Activated naive CD4-positive, alpha-beta T cell treated with anti-CD3 and anti-CD28 coated beads, Interleukin-2, amount 50 U/mL, for 24 hours (primary cell): ENCODE data around the gene SCUBE3.

ENCODE experiments used
- H3K27ac Mint-ChIP-seq: one replicate; pipeline ENCODE4 v1.8.0; 2021; ENCODE audit warnings: mild to moderate bottlenecking, mixed read lengths
- H3K27me3 Mint-ChIP-seq: one replicate; pipeline ENCODE4 v1.8.0; 2021; ENCODE audit warnings: mixed read lengths
- H3K36me3 Mint-ChIP-seq: one replicate; pipeline ENCODE4 v1.8.0; 2021; ENCODE audit warnings: mixed read lengths
- H3K4me1 Mint-ChIP-seq: one replicate; pipeline ENCODE4 v1.8.0; 2021; ENCODE audit warnings: mixed read lengths
- H3K4me3 Mint-ChIP-seq: one replicate; pipeline ENCODE4 v1.8.0; 2021; ENCODE audit warnings: mild to moderate bottlenecking, mixed read lengths
- H3K9me3 Mint-ChIP-seq: one replicate; pipeline ENCODE4 v1.8.0; 2021; ENCODE audit warnings: mixed read lengths

SCUBE3 gene

DNA sequence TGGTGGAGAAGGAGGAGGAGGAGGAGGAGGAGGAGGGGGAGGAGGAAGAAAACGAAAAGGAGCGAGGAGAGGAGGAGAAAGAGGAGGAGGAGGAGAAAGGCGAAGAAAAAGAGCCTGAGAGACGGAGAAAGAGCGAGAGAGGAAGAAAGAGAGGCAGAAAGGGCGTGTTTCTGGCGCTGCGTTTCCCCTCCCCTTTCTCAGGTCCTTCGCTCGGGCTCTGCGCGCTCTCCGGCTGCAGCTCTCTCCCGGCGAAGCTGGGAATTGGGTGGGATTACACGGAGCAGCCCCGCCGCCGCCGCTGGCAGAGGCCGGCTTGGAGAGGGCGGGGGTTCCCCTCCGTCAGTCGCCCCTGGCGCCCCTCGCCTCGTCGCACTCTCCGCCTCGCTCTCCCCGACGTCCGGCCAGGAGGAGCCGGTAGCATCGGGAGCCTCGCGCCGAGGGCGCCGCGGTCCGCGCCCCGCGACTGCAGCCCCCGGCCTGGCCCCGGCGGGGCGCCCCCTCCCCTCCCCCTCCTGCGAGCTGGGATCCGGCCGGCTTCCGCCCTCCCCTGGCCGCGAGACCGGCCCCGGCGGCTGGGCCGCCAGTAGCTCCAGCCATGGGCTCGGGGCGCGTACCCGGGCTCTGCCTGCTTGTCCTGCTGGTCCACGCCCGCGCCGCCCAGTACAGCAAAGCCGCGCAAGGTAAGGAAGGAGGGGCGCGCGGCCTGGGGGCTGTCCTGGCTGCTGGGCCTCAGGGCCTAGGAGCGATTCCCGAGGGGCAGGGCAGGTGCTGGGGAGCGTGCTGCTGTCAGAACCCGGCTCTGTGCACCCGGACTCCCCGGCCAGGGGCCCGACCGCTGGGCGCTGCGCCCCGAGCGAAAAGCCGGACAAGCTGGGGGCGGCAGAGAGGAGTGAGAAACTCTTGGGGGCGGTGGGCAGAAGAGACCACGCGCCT is at the start of gene SCUBE3:
Gene SCUBE3 (plus strand): TSS at position 133 of the 933 bp plus-strand sequence. CDS start 463 bp downstream, at position 596.
- Mint-ChIP-seq H3K4me1 (peaks cover 5% of the 10 kb centered on the region), H3K27me3 (peaks cover 41% of the 10 kb centered on the region), H3K9me3 (no peaks in the 10 kb centered on the region), H3K36me3 (no peaks in the 10 kb centered on the region), H3K4me3 (peak within 1 kb of the TSS; percentile 78), H3K27ac (no peak within 1 kb of the TSS)

DNA sequence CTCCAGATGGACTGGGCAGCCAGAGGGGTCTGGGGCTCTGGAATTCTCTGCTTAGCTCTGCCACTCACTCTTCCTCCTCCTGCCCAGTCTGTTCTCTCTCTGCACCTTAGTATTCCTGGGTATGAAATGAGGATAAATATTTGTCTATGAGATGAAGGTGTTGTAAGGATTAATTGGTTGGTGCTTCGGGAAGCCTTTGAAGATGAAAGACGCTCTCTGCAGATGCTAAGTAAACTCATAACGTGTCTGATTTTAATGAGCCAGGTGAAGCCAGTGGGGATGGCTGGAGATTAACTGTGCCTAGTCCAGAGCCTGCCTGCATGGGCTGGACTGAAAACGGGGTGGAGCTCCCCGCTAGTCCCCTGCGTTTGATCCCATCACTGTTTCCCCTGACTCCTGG is 49.5 kb upstream of the SCUBE3 start:
- Mint-ChIP-seq H3K9me3 (no peaks in the 10 kb centered on the region), H3K27me3 (peaks cover 4% of the 10 kb centered on the region), H3K4me3 (no peak overlapping the region), H3K4me1 (no peaks in the 10 kb centered on the region), H3K27ac (no peak overlapping the region), H3K36me3 (no peaks in the 10 kb centered on the region)

DNA sequence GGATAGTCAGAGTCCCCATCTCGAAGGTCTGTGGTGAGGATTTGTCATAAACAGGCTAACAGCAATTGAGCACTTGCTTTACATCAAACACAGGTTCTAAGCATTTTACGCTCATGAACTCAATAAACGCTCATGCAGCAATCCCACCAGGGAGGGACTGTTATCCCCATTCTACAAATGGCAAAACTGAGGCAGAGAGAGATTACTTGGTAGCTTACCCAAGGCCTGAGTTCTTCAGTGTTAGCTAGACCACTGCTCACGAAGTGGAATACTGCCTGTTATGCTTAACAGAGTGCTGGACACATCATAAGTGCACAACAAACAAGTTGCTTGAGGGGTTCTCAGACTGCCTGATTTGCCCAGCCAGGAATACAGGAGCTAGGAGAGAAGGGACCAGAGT is 48.9 kb upstream of the SCUBE3 start:
- Mint-ChIP-seq H3K27ac (no peak overlapping the region), H3K27me3 (peaks cover 4% of the 10 kb centered on the region), H3K4me1 (no peaks in the 10 kb centered on the region), H3K36me3 (no peaks in the 10 kb centered on the region), H3K4me3 (no peak overlapping the region), H3K9me3 (no peaks in the 10 kb centered on the region)

DNA sequence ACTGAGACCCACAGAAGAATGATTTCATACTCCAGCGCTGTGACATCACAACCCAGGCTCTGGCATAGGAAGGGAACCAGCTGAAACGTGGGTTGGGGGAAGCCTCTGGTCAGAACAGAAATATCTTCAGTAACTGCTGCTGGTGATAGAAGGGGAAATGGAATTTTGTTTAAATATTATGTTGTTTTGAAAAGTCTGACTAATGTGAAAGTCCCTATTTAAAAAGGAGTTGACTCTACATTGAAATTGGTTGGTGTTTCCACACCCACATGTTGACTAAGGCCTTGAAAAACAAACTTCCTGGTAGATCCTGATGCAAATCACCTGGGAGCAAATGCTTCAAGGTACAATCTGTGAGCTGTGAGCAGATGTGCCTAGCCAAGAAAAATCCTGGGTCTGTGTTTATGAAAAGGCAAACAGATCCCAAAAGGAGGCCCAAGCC is 48.1 kb upstream of the SCUBE3 start:
- H3K9me3 Mint-ChIP-seq, result no peaks in the 10 kb centered on the region
- H3K4me1 Mint-ChIP-seq, result no peaks in the 10 kb centered on the region
- no peaks in the 10 kb centered on the region for H3K36me3 Mint-ChIP-seq
- H3K27ac Mint-ChIP-seq, result no peak overlapping the region
- peaks cover 4% of the 10 kb centered on the region for H3K27me3 Mint-ChIP-seq
- H3K4me3 Mint-ChIP-seq, result no peak overlapping the region

DNA sequence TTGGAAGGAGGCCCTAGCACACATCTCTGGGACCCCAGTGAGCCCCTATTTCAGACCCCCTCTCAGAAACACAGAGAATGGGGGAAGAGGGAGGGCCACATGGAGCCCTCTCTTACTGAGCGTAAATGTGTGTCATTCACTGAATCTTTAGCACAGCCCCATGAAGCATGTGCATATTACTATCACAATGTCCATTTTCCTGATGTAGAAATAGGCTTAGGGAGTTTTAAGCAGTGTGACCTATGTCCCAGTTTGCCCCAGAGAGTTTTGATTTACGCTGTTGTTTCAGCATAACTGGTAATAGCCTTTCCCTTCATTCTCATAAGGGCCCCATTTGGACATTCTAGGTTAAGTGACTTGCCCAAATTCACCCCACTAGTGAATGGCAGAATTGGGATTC is 47.6 kb upstream of the SCUBE3 start:
- Mint-ChIP-seq H3K27me3 (peaks cover 4% of the 10 kb centered on the region), H3K4me1 (no peaks in the 10 kb centered on the region), H3K9me3 (no peaks in the 10 kb centered on the region), H3K27ac (no peak overlapping the region), H3K4me3 (no peak overlapping the region), H3K36me3 (no peaks in the 10 kb centered on the region)

DNA sequence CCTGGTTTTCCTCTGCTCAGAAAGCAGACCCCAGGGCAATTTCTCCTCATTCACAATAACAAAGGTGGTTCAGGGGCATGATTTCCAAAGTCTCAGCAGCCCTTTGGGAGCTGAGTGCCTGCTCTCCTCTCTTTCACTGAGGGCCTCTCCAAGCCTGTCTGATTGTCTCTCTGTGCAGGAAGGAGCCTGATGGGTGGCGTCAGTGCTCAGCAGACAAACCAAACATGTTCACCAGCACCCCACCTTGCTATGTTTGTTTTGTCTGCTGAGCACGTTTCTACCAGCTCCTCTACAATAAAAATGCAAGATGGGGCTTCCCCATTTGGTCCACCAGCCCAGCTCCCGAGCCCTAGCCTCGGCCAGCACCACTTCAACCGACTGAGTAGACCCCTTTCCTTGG is 47.2 kb upstream of the SCUBE3 start:
- no peaks in the 10 kb centered on the region for H3K9me3 Mint-ChIP-seq
- peaks cover 4% of the 10 kb centered on the region for H3K27me3 Mint-ChIP-seq
- H3K27ac Mint-ChIP-seq, result no peak overlapping the region
- no peaks in the 10 kb centered on the region for H3K4me1 Mint-ChIP-seq
- H3K36me3 Mint-ChIP-seq, result no peaks in the 10 kb centered on the region
- H3K4me3 Mint-ChIP-seq, result no peak overlapping the region

DNA sequence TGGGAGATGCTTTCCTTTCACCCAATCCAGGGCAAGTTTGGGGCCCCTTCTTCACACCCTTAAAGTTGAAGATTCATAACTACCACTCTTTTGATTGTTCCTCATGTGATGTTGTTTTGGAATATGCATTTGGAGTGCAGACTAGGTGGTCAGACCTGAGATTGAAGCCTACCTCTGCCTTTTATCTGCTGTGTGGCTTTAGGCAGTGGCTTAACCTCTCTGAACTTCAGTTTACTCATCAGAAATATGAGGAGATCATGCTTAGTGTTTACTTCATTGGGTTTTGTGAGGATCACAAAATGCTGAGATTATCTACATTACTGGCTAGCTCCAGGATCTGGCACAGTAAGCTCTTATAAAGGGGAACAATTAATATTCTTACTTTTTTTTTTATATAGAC is 46.3 kb upstream of the SCUBE3 start:
- Mint-ChIP-seq H3K36me3 (no peaks in the 10 kb centered on the region), H3K9me3 (no peaks in the 10 kb centered on the region), H3K4me3 (no peak overlapping the region), H3K27me3 (peaks cover 4% of the 10 kb centered on the region), H3K27ac (no peak overlapping the region), H3K4me1 (no peaks in the 10 kb centered on the region)

DNA sequence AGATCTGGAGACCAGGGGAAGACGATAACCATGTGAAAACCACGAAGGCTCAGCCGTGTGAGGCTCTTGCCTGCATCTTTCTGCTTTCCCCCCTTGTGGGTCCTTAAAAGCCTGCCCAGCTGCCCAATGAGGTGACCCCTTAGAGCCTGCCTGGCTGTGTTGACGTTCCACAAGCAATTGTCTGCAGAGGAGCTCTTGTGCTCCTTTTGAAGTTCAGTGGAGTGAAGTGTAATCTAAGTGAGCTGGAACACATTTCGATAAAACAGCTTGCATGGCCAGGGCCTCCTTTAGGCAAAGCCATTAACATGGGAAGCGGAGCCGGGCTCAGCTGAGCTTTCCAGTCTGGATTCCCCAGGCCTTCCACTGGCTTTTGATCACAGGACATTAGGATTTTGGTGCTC is 45.3 kb upstream of the SCUBE3 start:
- H3K27me3 Mint-ChIP-seq, result peaks cover 3% of the 10 kb centered on the region
- no peaks in the 10 kb centered on the region for H3K36me3 Mint-ChIP-seq
- no peaks in the 10 kb centered on the region for H3K9me3 Mint-ChIP-seq
- no peaks in the 10 kb centered on the region for H3K4me1 Mint-ChIP-seq
- H3K27ac Mint-ChIP-seq, result no peak overlapping the region
- no peak overlapping the region for H3K4me3 Mint-ChIP-seq

DNA sequence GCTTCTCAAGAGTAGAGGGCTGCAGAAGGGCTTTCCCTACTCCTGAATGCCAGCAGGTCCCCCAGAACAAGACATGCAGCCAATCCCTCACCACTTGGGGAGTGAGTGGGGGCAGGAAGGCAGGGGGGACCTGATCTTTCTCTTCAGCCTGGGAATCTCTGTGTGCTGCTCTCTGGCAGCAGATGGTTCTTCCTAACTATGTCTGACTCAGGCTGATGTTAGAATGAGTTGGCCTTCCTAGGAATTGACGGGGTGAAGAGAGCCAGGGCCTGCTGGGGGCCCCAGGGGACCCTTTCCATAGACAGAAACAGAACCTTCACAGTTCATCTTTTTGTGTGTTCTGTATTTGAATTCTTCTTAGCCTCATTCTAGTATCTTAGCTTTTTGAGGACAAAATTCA is 43.6 kb upstream of the SCUBE3 start:
- H3K4me3 Mint-ChIP-seq, result no peak overlapping the region
- no peak overlapping the region for H3K27ac Mint-ChIP-seq
- H3K36me3 Mint-ChIP-seq, result no peaks in the 10 kb centered on the region
- no peaks in the 10 kb centered on the region for H3K9me3 Mint-ChIP-seq
- peaks cover 2% of the 10 kb centered on the region for H3K27me3 Mint-ChIP-seq
- no peaks in the 10 kb centered on the region for H3K4me1 Mint-ChIP-seq

DNA sequence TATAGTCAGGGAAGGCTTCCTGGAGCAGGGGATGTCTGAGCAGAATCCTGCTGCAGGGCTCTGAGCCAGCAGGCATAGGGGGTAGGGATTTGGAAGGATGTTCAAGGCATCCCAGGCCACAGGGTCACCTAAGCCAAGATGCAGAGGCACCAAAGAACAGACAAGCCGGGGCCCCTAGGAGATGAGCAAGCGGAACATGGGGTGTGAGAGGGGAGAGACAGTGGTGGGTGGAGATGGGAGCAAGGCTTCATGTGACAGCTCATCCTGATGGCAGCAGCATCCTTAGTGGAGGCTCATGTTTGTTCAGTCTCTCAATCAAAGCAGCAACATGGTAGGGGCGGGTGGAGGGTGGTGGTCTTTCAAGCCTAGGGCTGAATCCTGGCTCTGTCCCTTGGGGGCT is 42.9 kb upstream of the SCUBE3 start:
- Mint-ChIP-seq H3K36me3 (no peaks in the 10 kb centered on the region), H3K27ac (no peak overlapping the region), H3K9me3 (no peaks in the 10 kb centered on the region), H3K4me1 (no peaks in the 10 kb centered on the region), H3K4me3 (no peak overlapping the region), H3K27me3 (peaks cover 2% of the 10 kb centered on the region)

DNA sequence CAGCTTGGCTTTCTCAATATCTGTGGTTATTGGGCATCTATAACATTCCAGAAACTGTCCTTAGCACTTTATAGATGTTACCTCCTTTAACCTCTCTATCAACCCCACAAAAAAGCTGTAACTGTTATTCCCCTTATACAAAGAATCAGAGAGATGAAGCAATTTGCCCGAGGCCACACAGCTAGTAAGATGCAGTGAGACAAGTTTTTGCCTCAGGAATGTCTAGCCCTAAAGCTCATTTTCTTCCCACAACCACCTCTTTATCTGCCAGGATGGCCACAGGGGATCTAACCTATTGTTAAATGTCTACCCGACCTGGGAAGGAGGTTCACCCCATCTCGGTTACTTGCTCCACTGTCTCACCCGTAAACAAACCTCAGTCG is 40.7 kb upstream of the SCUBE3 start:
- no peak overlapping the region for H3K4me3 Mint-ChIP-seq
- no peaks in the 10 kb centered on the region for H3K36me3 Mint-ChIP-seq
- no peak overlapping the region for H3K27ac Mint-ChIP-seq
- H3K4me1 Mint-ChIP-seq, result no peaks in the 10 kb centered on the region
- H3K27me3 Mint-ChIP-seq, result no peaks in the 10 kb centered on the region
- no peaks in the 10 kb centered on the region for H3K9me3 Mint-ChIP-seq

DNA sequence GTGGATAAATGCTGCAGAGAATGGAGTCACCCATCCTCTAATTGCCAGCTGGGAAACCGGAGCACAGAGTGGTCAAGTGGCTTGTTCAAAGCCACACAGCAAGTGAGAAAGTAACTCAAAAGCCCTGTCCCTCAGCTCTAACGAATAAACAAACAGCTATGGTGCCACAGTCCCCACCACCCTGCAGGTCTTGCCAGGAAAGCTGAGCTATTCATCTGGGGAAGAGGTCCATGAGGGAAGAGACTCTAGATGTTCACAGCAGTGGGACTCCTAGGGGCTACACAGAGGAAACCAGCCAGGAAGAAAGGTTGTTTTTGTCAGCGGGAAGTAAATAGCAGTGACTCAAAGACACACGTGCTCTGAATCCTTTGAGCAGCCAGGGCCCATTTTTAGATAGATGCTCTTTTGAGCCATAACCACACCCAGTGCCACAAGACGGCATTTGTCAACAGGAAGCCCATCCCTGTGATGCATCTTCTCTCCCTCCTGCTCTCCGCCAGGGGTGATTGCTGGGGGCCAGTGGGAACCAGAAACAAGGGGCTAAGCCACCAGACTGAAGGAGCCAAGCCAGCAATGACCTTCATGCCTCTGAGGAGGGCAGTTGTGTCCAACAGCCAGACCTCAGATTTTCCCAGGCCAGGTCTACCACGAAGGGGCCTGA is 40.2 kb upstream of the SCUBE3 start:
- Mint-ChIP-seq H3K9me3 (no peaks in the 10 kb centered on the region), H3K4me1 (no peaks in the 10 kb centered on the region), H3K27me3 (no peaks in the 10 kb centered on the region), H3K36me3 (no peaks in the 10 kb centered on the region), H3K27ac (no peak overlapping the region), H3K4me3 (no peak overlapping the region)

DNA sequence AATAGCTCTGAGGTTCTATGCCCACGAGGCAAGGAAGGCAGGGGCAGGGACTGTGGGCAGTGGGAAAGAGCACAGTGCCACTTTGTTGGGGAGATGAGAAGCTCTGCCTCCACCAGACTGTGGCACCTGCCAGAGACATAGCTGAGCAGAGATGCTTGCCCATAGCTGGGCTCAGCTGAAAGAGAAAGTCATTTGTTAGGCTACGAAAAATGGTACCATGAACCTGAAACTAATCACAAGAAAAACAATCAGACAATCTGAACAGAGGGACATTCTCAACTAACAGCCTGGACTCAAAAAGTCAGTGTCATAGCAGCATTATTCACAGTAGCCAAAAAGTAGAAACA is 39.7 kb upstream of the SCUBE3 start:
- Mint-ChIP-seq H3K4me1 (no peaks in the 10 kb centered on the region), H3K27ac (no peak overlapping the region), H3K9me3 (no peaks in the 10 kb centered on the region), H3K27me3 (no peaks in the 10 kb centered on the region), H3K4me3 (no peak overlapping the region), H3K36me3 (no peaks in the 10 kb centered on the region)

DNA sequence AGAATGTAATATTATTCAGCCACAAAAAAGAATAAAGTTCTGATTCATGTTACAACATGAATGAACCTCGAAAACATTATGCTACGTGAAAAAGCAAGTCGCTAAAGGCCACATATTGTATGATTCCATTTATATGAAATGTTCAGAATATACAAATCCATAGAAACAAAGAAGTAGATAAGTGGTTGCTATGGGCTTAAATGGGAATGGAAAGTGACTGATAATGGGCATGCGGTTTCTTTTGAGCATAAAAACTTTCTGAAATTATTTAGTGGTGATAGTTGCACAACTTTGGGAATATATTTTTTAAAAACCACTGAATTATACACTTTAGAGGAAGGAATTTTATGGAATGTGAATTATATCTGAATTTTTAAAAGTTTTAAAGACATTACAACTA is 39.3 kb upstream of the SCUBE3 start:
- Mint-ChIP-seq H3K36me3 (no peaks in the 10 kb centered on the region), H3K4me1 (no peaks in the 10 kb centered on the region), H3K4me3 (no peak overlapping the region), H3K27me3 (no peaks in the 10 kb centered on the region), H3K9me3 (no peaks in the 10 kb centered on the region), H3K27ac (no peak overlapping the region)

DNA sequence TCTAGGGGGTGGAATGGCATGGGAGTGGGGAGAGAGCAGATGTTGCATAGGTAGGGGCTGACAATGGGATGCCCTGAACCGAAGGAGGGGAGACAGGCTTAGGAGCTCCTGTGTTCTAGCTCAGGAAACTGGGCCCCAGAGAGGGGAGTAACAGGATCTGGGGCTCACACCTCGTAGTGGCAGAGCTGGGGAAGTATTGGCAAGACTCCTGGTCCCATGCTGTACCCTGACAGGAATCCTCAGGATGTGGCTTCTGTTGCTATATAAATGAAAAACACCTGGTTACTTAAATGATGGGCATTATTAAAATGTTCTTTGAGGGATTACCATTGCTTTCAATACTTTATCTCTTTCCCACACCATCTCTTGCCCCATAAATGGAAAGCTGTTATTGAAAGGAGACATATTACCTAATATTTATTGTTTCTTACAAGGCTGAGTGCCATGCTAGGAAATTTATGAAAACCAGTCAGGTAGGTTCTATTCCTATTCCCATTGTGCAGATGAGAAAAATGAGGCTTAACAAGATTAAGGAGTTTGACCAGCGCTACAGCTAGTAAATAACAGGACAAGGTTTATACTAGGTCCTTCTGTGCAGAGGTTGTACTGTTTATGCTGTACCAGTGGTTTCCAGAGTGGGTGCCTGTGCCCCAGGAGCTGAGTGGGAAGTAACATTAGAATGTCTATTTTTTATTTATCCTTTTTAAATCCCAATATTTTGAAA is 37.3 kb upstream of the SCUBE3 start:
- H3K27me3 Mint-ChIP-seq, result no peaks in the 10 kb centered on the region
- H3K4me3 Mint-ChIP-seq, result no peak overlapping the region
- no peaks in the 10 kb centered on the region for H3K4me1 Mint-ChIP-seq
- H3K36me3 Mint-ChIP-seq, result no peaks in the 10 kb centered on the region
- H3K27ac Mint-ChIP-seq, result no peak overlapping the region
- no peaks in the 10 kb centered on the region for H3K9me3 Mint-ChIP-seq

DNA sequence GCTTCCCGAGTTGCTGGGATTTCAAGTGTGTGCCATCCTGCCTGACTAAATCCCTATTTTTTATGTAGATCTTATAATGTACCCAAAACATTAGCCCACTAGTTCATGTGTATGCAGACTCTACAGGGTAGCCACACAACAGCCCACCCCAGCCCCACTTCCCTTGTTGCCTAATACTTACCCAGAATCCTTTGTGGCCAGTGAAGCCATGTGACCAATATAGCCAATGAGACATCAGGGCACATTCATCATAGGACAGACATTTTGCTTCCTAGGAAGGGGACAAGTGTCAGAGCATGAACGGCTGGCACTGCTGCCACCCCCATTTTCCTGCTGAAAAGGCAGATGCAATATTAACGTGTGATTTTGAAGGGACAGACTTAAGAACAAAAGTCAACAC is 36.6 kb upstream of the SCUBE3 start:
- H3K4me1 Mint-ChIP-seq, result no peaks in the 10 kb centered on the region
- no peak overlapping the region for H3K4me3 Mint-ChIP-seq
- no peak overlapping the region for H3K27ac Mint-ChIP-seq
- no peaks in the 10 kb centered on the region for H3K9me3 Mint-ChIP-seq
- H3K36me3 Mint-ChIP-seq, result no peaks in the 10 kb centered on the region
- H3K27me3 Mint-ChIP-seq, result no peaks in the 10 kb centered on the region
